HUES64 (cell line): ENCODE measurements around the gene PLCE1.

ENCODE experiments used
- H3K27ac ChIP-seq: 2 replicates; pipeline ENCODE4 v1.7.0; 2013; ENCODE audit warnings: low read depth, low read length, inconsistent platforms
- H3K27me3 ChIP-seq: 2 replicates; pipeline ENCODE4 v1.6.1; 2013; ENCODE audit warnings: mild to moderate bottlenecking, low read length; ENCODE audit not compliant: insufficient read depth
- H3K36me3 ChIP-seq: 2 replicates; pipeline ENCODE4 v1.6.1; 2013; ENCODE audit warnings: mild to moderate bottlenecking, low read length; ENCODE audit not compliant: insufficient read depth
- H3K4me1 ChIP-seq: 2 replicates; pipeline ENCODE4 v1.6.1; 2013; ENCODE audit warnings: mild to moderate bottlenecking, low read length, moderate library complexity; ENCODE audit not compliant: insufficient read depth
- H3K4me3 ChIP-seq: 2 replicates; pipeline ENCODE4 v1.5.1; 2013; ENCODE audit warnings: mild to moderate bottlenecking, low read length, moderate library complexity
- H3K9ac ChIP-seq: 2 replicates; pipeline ENCODE4 v1.6.1; 2013; ENCODE audit warnings: mild to moderate bottlenecking, low read depth, low read length
- H3K9me3 ChIP-seq: 2 replicates; pipeline ENCODE4 v1.6.1; 2013; ENCODE audit warnings: low read depth, low read length; ENCODE audit not compliant: insufficient read depth
- WGBS: fragments of 150-250, 120-280 bp; methylation state at CpG from one replicate; pipeline ENCODE4 v1.1.7; 2013; ENCODE audit warnings: missing lambda C conversion rate; 5-methylcytosine and 5-hydroxymethylcytosine counted together

The PLCE1 gene

DNA sequence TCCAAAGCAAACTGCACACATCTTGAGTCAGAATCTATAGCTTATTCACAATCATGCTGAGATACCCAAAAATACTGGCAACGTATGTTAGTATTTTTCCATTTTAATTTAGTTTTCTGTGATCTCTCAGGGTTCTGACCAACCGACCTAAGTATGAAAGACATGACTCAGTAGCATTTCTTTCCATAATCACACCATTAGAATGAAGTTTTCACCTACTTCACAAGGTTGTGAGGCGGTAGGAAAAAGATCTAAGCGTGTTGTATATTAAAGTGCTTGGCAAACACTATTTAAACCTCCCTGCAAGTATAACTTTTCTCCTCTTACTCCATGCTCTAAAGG lies 49.1 kb downstream of the PLCE1 start:
- Histone ChIP-seq H3K27ac (no peak overlapping the region), H3K4me3 (no peak overlapping the region), H3K27me3 (no peaks in the 10 kb centered on the region), H3K9me3 (no peaks in the 10 kb centered on the region), H3K36me3 (no peaks in the 10 kb centered on the region), H3K9ac (no peak overlapping the region), H3K4me1 (peaks cover 12% of the 10 kb centered on the region; the same call in 1 of the 2 replicates)
- 94% methylated on average over 2 of the region's 4 CpGs for WGBS
